HG02798 (cell line): ENCODE measurements around the gene C19orf67.

Experiments
- ATAC-seq: cut with Tn5 transposase; IDR thresholded peaks from one replicate; pipeline ENCODE4 v1.9.1; 2021; ENCODE audit warnings: mild to moderate bottlenecking; ENCODE audit not compliant: unreplicated experiment, poor library complexity

The C19orf67 gene

DNA sequence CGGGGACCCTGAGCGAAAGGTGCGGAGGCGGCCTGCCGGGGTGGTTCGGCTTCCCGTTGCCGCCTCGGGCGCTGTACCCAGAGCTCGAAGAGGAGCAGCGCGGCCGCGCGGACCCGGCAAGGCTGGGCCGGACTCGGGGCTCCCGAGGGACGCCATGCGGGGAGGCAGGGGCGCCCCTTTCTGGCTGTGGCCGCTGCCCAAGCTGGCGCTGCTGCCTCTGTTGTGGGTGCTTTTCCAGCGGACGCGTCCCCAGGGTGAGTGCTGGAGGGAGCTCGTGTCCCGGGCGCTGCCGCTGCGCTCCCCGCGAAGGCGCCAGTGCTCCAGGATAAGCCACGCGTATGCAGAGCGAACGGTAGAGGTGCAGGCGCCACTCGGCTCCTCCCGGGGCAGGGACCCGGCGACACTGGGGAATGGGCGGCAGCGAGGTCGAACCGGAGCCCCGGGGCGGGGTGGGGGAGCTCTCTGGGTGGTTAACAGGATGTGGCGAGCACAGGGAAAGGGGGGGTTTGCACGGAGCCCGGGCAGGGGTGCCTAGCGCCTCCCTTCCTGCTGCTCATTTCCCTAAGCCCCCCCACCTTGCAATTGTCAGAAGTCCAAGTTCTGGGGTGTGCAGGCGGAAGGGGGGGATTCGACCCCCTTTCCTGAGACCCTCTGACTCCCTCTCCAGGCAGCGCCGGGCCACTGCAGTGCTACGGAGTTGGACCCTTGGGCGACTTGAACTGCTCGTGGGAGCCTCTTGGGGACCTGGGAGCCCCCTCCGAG lies 53.7 kb downstream of the C19orf67 start, which contains the start of gene IL27RA:
IL27RA (plus strand) TSS at position 44 of the 762 bp plus-strand sequence; CDS start at position 155, 111 bp downstream.
- peak; percentile 61 for ATAC-seq
